Caco-2 (cell line): ENCODE results near the gene LEMD2. TPM values are rescaled to one million over a fixed set of nuclear protein-coding genes. Genes with fewer than 3 reads are reported as not detected.

ENCODE experiments used
- BruUV-seq: library from RNA; stranded (reverse); fragments of 400-500 nt; replicated peaks from 2 replicates; lab custom pipeline; 2021; lab: Mats Ljungman, UMichigan
- CTCF ChIA-PET: fragments of 300-600 bp; sonication (Branson Sonifier 250); formaldehyde crosslinking; loops from one replicate; lab custom pipeline; 2022; ENCODE audit warnings: antibody characterized with exemption; lab: Charles Lee
- POLR2A ChIA-PET: fragments of 300-600 bp; sonication (Branson Sonifier 250); formaldehyde crosslinking; loops from one replicate; lab custom pipeline; 2022; ENCODE audit warnings: antibody characterized with exemption; lab: Charles Lee
- DNase-seq, 2 experiments: peaks; one replicate each; pipeline versions ENCODE4 v3.0.0 to v3.0.0-alpha.2; 2020 to 2022
- H3K27me3 ChIP-seq: replicated peaks from 2 replicates; pipeline ENCODE4 v1.6.0; 2011; ENCODE audit warnings: low read length; ENCODE audit not compliant: control insufficient read depth, insufficient read depth
- H3K36me3 ChIP-seq: 2 replicates; pipeline ENCODE4 v1.5.1; 2011; ENCODE audit warnings: low read length; ENCODE audit not compliant: control insufficient read depth, insufficient read depth
- H3K4me1 ChIP-seq: fragments of 250-450 bp; sonication (Bioruptor Pico); 2 replicates; pipeline ENCODE4 v1.5.1; 2020; ENCODE audit warnings: mild to moderate bottlenecking
- H3K4me3 ChIP-seq: 2 replicates; pipeline ENCODE4 v1.5.1; 2011; ENCODE audit warnings: low read depth, mild to moderate bottlenecking, control low read depth, low read length
- H3K9me3 ChIP-seq: fragments of 250-450 bp; sonication (Bioruptor Pico); 2 replicates; pipeline ENCODE4 v1.5.1; 2020; ENCODE audit warnings: mild to moderate bottlenecking, moderate library complexity
- H3K27ac Mint-ChIP-seq: one replicate; pipeline ENCODE4 v1.8.0; 2022; ENCODE audit warnings: mixed read lengths; ENCODE audit not compliant: unreplicated experiment
- H3K27me3 Mint-ChIP-seq: one replicate; pipeline ENCODE4 v1.8.0; 2022; ENCODE audit warnings: mixed read lengths; ENCODE audit not compliant: insufficient read depth, unreplicated experiment
- H3K36me3 Mint-ChIP-seq: one replicate; pipeline ENCODE4 v1.8.0; 2022; ENCODE audit warnings: mild to moderate bottlenecking, mixed read lengths; ENCODE audit not compliant: insufficient read depth, unreplicated experiment
- H3K4me1 Mint-ChIP-seq: one replicate; pipeline ENCODE4 v1.8.0; 2022; ENCODE audit warnings: low read depth, mixed read lengths; ENCODE audit not compliant: unreplicated experiment
- H3K4me3 Mint-ChIP-seq: one replicate; pipeline ENCODE4 v1.8.0; 2022; ENCODE audit warnings: mild to moderate bottlenecking, moderate library complexity, mixed read lengths; ENCODE audit not compliant: unreplicated experiment
- H3K9me3 Mint-ChIP-seq: one replicate; pipeline ENCODE4 v1.8.0; 2022; ENCODE audit warnings: mixed read lengths; ENCODE audit not compliant: unreplicated experiment
- intact Hi-C: fragments of 100-400 bp; cut with micrococcal nuclease; formaldehyde crosslinking; loops from one replicate; pipeline ENCODE4 v1.10.0; 2022; ENCODE audit not compliant: unreplicated experiment
- total RNA-seq: library from RNA; stranded (reverse); gene quantifications from 2 replicates; pipeline ENCODE4 v1.2.3, GENCODE V29; 2022
- TF ChIP-seq, protein P1 (sequence below), 2 experiments: fragments of 200-600 bp in 1 of 2; IDR thresholded peaks; 1 replicate in 1 of 2; 2 replicates in 1 of 2; pipeline versions ENCODE4 v1.5.1 to v1.8.0; 2011 to 2022; ENCODE audit warnings: antibody characterized with exemption in 1 of 2, control low read depth in 1 of 2, inconsistent platforms in 1 of 2, low read depth in 1 of 2, low read length in 1 of 2, mild to moderate bottlenecking in 1 of 2, moderate library complexity in 1 of 2; ENCODE audit not compliant: insufficient read depth in 1 of 2, severe bottlenecking in 1 of 2, unreplicated experiment in 1 of 2

The LEMD2 gene
- total RNA-seq, 1 experiment from 2014 or later, result 53.2 TPM

DNA sequence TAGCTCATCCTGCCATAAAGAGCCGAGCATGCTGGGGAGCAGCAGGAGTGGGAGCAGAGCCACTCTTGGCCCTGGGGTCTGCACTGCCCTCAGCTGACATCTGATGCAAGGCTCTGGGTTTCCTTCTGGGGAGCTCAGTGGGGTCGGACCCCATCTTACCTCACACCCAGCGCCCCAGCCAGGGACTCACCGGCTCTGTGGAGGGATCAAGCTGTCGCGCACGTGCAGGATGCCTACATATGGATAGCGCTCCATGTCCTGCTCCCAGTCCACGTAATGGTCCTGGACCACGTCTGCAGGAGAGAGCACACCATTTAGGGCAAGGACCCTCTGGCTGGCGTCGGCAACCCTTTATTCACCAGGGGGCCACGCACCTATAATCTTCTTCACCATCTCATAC, 12.2 kb downstream of the LEMD2 start:
- H3K4me3 Mint-ChIP-seq, result no peak overlapping the region
- ChIA-PET POLR2A (no interaction called here), CTCF (no interaction called here)
- no peak overlapping the region for H3K4me3 ChIP-seq
- H3K36me3 Mint-ChIP-seq, result peaks cover 53% of the 10 kb centered on the region
- H3K4me1 Mint-ChIP-seq, result no peaks in the 10 kb centered on the region
- no peak overlapping the region for H3K27ac Mint-ChIP-seq
- intact Hi-C loops, result no loop called here
- peaks cover 4% of the 10 kb centered on the region for H3K36me3 ChIP-seq
- H3K9me3 Mint-ChIP-seq, result no peaks in the 10 kb centered on the region
- no peaks in the 10 kb centered on the region for H3K27me3 Mint-ChIP-seq
- peaks cover 3% of the 10 kb centered on the region; the same call in 1 of the 2 replicates for H3K4me1 ChIP-seq
- TF ChIP-seq, protein P1, sequence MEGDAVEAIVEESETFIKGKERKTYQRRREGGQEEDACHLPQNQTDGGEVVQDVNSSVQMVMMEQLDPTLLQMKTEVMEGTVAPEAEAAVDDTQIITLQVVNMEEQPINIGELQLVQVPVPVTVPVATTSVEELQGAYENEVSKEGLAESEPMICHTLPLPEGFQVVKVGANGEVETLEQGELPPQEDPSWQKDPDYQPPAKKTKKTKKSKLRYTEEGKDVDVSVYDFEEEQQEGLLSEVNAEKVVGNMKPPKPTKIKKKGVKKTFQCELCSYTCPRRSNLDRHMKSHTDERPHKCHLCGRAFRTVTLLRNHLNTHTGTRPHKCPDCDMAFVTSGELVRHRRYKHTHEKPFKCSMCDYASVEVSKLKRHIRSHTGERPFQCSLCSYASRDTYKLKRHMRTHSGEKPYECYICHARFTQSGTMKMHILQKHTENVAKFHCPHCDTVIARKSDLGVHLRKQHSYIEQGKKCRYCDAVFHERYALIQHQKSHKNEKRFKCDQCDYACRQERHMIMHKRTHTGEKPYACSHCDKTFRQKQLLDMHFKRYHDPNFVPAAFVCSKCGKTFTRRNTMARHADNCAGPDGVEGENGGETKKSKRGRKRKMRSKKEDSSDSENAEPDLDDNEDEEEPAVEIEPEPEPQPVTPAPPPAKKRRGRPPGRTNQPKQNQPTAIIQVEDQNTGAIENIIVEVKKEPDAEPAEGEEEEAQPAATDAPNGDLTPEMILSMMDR (IDR thresholded peaks at IDR 0.05; ENCODE audit: insufficient read depth in 1 of 2, low read depth in 1 of 2, low read length in 1 of 2, severe bottlenecking in 1 of 2, unreplicated experiment in 1 of 2), result no peak
- H3K27me3 ChIP-seq, result no peaks in the 10 kb centered on the region
- DNase-seq, result no peak
- BruUV-seq, result no TSS peak
- H3K9me3 ChIP-seq, result no peaks in the 10 kb centered on the region

DNA sequence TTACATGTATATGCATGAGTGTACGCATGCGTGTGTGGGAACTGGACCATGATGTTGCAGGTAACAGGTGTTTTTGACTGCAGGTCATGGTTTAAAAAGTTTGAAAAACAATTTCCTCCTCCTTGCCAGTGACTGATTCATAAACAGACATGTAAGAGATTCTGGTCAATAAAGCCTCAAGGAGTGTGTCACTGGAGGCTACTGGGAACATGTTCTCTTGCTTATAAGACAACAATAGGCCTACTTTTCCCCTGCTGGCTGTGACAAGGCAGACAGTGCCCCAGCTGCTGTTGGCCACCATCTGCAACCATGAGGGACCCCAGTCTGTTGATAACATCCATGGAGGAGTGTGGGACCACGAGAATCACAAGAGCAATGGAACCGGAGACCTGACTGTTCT, 12.7 kb downstream of the LEMD2 start:
- DNase-seq, result no peak
- H3K4me1 ChIP-seq, result no peaks in the 10 kb centered on the region
- Mint-ChIP-seq H3K27ac (no peak overlapping the region), H3K9me3 (no peaks in the 10 kb centered on the region), H3K4me3 (no peak overlapping the region), H3K4me1 (no peaks in the 10 kb centered on the region), H3K27me3 (no peaks in the 10 kb centered on the region), H3K36me3 (peaks cover 53% of the 10 kb centered on the region)
- no TSS peak for BruUV-seq
- TF ChIP-seq, protein P1 (IDR thresholded peaks at IDR 0.05; ENCODE audit: insufficient read depth in 1 of 2, low read depth in 1 of 2, low read length in 1 of 2, severe bottlenecking in 1 of 2, unreplicated experiment in 1 of 2), result no peak
- no peaks in the 10 kb centered on the region for H3K27me3 ChIP-seq
- ChIA-PET POLR2A (no interaction called here), CTCF (no interaction called here)
- intact Hi-C loops, result no loop called here
- H3K4me3 ChIP-seq, result no peak overlapping the region
- H3K9me3 ChIP-seq, result no peaks in the 10 kb centered on the region
- H3K36me3 ChIP-seq, result peaks cover 4% of the 10 kb centered on the region

GRCh38 chr6:33774774-33775173, 14.2 kb downstream of the LEMD2 start:
- no peaks in the 10 kb centered on the region for H3K4me1 Mint-ChIP-seq
- POLR2A ChIA-PET, result no interaction called here
- CTCF ChIA-PET, result no interaction called here

More at GRCh38 chr6:33774774-33775173, 14.2 kb downstream of the LEMD2 start:
- Mint-ChIP-seq H3K36me3 (peaks cover 43% of the 10 kb centered on the region), H3K27me3 (no peaks in the 10 kb centered on the region), H3K27ac (no peak overlapping the region), H3K4me3 (no peak overlapping the region), H3K9me3 (no peaks in the 10 kb centered on the region)
- TF ChIP-seq, protein P1 (IDR thresholded peaks at IDR 0.05; ENCODE audit: insufficient read depth in 1 of 2, low read depth in 1 of 2, low read length in 1 of 2, severe bottlenecking in 1 of 2, unreplicated experiment in 1 of 2), result no peak
- no peak overlapping the region for H3K4me3 ChIP-seq
- DNase-seq, result no peak
- H3K27me3 ChIP-seq, result no peaks in the 10 kb centered on the region
- BruUV-seq, result no TSS peak
- peaks cover 4% of the 10 kb centered on the region for H3K36me3 ChIP-seq
- no peaks in the 10 kb centered on the region for H3K4me1 ChIP-seq
- H3K9me3 ChIP-seq, result no peaks in the 10 kb centered on the region
- intact Hi-C loops, result no loop called here
